Stimulated activated CD4-positive, alpha-beta T cell treated with anti-CD3 and anti-CD28 coated beads, Interleukin-4, amount 100 ng/mL, for 48 hours (primary cell): ENCODE results near the gene BANF2.
"Not testable (repeated sequence)": the region's sequence is repeated elsewhere in the genome, so short reads cannot be mapped to it uniquely, and the experiment has no call there.

Experiments used
- DNase-seq, 2 donors: peaks; one replicate each; pipeline ENCODE4 v3.0.0-alpha.2; 2020; ENCODE audit warnings: low read depth in 2 of 2

BANF2 gene

GRCh38 chr20:17699931-17700351 is at the start of gene BANF2:
Gene BANF2, plus strand, starts transcription at chr20:17699966. Its CDS starts 25,060 bp downstream, at chr20:17725026.
- no peak for DNase-seq

- no peak for DNase-seq
These were observed 49.3 kb upstream of the BANF2 start for GRCh38 chr20:17650301-17651128.

DNA sequence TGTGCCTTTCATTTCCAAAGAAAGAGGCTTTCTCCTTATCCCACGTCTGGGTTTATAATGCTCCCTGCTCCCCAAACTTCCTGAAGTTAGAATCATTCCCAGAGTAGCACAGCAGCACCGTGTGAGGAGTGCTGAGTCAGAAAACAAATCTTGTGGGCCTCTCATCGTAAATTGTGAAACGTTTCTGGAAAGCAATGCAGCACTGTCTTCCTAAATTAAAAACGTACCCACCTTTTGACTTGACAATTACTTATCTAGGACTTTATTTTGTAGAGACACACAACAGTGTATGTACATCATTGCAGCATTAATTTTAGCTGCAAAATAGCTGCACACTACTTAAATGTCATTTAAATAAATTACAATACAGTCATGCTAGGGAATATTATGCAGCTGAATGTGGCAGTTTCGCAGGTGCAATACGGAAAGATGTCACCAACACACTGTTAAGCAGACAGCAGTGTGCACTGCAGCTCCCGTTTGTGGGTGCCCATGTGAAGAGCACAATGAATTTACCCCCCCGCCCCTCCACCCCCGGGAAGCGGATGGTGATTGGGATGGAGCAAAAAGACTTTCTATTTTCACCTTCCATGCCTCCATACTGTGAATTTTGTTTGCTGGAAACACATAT is 48.5 kb upstream of the BANF2 start:
- no peak for DNase-seq

DNA sequence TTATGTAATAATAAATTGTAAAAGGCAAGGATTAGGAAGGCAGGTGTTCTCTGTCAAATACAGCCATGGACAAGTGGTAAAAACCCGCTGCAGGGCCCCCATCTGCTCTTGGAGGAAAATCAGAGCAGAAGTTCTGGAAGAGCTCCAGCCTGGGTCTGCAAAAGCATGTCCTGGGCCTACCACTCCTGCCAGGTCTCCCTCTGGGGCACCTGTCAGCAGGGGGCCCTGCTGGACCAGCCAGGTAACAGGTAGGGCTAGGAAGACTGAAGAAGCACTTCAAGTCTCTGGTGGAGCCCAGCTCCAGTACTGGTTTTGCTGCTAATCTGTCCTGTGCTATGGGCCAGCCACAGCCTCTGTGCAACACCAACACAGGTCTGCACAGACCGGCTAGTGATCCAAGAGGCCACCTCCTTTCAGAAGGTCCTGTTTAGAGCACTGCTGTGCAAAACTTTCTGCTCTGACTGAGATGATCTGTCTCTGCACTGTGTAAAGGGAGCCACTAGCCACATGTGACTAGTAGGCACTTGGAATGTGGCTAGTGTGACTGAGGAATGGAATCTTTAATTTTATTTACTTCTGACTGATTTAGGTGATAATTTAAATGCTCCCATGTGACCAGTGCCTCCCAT is 47.9 kb upstream of the BANF2 start:
- no peak for DNase-seq

GRCh38 chr20:17652411-17652810 is 47.4 kb upstream of the BANF2 start:
- no peak for DNase-seq

GRCh38 chr20:17653835-17654648 is 45.7 kb upstream of the BANF2 start:
- DNase-seq: no peak

DNA sequence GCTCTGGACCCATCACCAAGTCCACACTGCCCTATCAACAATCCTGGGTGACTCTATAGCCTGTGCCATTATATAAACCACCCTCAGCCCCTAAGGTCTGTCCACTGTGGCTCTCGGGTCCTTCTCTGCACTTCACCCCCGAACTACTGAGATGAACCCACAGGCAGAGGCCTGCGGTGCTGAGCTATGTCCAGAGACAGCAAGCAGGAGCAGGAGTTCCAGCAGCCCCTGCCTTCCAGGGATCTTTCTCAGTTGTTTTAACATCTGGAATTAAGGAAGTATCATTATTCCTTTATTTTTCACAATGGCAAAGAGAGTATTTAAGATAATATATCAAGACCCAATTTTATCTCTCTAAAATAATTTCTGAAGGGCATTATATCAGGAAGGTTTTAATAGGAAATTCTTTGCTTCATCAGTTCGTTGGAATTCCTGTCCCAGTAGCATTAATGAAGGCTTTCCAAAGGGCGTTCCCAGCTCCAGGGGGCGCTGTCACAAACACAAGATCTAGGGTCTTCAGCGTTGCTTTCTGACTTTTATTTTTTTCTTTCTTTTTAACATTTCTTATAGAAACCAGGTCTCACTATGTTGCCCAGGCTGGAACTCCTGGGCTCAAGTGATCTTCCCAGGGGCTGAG is 45.0 kb upstream of the BANF2 start:
- DNase-seq: no peak

- DNase-seq: no peak
These were observed 44.5 kb upstream of the BANF2 start for GRCh38 chr20:17655286-17655651.

DNA sequence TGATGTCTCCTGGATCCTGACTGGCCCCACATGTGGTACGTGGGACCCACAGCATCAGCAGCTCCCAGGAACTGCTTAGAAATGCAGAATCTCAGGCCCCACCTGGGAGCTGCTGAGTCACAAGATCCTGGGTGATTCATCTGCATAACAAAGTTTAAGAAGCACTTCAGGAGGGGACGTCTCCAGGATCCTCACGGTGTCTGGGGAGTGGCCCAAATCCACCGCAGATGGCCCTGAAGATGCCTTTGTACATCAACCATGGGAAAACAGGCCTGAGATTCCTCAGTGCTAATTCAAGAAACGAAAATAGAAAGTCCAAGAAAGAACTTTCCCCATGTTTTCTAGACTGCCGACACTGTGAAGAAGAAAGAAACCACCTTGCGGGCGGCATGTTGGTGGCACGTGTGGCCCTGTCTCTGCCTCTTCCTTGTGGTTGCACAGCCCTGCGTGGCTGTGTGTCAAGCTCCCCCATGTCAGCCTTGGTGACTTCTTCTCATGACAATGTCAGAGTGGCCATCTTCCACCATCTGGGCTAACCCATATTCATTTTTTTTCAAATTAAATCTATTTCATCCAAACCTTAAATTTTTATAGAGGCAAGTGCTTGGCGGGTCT is 43.8 kb upstream of the BANF2 start:
- no peak for DNase-seq

DNA sequence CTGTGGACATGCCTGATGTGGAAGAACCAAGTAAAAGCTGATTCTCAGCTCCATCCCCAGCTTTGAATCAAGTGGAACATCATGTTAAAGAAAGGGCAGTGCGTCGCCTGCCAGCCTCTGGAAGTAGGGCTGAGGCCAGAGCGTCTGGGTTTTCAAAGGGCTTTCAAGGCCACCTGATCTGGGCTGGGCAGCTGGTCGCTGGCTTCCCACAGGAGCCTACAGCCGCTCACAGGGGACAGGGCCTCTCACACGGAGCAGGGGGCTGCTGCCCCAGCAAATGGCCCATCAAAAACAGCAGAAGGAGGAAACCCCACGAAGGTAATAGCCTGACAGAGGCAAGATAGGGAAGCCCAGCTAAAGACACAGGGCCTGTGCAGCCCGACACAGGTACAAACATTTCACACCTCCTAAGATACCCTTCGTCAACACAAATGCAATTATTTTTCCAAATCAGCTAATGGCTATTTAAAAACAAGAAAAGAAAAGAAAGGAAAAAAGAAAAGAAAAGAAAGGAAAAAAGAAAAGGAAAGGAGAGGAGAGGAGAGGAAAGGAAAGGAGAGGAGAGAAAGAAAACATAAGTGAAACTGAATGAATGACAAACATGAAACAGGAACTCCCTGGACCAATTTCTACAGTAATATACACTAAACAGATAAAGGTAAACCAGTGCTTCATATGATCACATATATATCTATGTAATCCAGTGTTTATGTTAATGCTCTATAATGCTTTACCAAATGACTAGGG is 42.5 kb upstream of the BANF2 start:
- no peak for DNase-seq

DNA sequence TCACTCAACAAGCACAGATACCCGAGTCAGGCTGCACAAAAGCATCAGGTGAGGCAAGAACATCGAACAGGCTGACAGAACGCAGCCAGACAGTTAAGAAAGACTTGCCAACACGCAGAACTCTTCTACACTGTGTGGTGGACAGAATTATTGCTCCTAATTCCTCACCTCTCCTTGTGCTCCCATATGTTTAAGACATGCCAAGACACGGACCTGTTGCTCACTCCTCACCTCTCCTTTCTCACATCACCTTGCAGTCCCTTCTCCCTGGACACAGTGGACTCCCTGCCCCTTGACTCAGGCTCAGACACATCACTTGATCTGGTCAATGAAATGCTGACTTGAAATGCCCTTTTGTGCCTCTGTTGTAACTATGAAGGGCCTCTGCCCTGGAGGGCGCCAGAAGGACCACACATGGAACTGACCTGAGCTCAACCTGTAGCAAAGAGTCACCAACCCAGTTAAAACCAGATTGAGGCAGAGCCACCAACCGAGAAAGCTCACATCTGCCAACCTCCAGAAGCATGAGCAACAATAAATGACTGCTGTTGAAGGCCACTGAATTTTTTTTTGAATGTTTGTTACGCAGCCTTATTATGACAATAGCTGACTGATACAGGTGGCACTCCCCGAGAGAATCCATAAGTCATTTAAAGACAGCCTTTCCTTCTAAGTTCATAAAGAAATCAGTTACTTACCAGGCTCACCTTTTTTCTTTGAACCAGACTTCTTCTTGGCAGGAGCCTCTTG is 41.7 kb upstream of the BANF2 start:
- no peak for DNase-seq

DNA sequence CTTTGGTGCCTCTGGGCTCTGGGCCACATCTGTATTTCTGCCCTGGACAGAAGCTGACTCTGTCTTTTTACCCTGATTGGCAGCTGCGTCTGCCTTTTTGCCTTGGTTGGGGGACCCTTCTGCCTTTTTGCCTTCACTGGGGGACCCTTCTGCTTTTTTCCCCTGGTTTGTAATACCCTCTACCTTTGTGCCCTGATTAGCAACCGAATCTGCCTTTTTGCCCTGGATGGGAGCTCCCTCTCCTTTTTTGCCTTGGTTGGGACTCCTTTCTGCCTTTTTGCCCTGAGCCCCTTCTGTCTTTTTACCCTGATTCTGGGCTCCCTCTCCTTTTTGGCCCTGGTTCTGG is 41.1 kb upstream of the BANF2 start:
- no peak for DNase-seq

- not testable (repeated sequence) for DNase-seq
These were observed 40.4 kb upstream of the BANF2 start for GRCh38 chr20:17659344-17659743.

- no peak for DNase-seq
These were observed 40.0 kb upstream of the BANF2 start for GRCh38 chr20:17659801-17660200.

DNA sequence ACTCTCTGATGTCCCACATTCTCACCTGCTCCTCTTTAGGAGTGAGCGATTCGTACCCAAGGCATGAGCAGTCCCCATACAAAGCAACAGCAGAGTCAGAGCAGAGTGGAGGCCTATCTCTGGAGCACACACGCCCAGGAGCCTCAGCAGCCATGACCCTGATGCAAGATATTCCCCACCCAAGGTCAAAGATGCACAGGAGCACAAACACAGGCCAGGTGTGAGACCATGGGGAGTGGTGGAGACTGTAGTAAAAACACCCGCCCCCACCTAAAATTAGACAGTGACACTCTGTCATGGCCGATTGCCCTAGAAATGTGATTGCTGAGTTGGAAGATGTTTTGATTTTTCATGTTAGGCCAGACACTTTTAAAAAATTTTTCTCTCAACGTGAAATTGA is 39.1 kb upstream of the BANF2 start:
- DNase-seq: no peak

DNA sequence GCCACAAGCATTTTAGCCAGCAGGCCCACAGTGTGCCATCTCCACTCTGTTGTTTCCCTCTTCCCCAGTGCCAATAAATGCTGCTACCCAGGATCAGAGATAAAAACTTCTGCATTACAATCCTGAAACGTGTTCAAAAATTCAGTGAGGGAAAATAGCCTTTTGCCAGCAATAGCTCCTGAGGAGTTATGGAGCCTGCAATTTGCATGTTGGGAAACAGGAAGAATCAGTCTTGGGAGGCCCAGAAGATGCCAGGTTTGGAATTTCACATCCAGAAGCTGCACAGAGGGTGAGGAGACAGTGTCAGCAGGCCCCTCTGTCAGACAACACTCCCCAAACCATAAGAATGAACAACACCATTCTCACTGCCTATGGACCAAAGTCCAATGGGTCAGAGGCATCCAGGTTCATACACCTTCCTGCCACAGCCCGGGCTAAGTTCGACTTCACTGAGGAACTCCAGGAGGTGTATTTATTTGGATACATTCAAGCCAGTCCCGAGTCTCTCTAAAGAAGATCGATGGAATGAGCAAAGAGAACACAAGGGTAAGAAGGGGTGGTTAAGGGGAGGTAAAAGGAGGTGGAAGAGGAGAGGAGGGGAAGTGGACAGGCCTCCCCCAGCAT is 38.5 kb upstream of the BANF2 start:
- DNase-seq: no peak

DNA sequence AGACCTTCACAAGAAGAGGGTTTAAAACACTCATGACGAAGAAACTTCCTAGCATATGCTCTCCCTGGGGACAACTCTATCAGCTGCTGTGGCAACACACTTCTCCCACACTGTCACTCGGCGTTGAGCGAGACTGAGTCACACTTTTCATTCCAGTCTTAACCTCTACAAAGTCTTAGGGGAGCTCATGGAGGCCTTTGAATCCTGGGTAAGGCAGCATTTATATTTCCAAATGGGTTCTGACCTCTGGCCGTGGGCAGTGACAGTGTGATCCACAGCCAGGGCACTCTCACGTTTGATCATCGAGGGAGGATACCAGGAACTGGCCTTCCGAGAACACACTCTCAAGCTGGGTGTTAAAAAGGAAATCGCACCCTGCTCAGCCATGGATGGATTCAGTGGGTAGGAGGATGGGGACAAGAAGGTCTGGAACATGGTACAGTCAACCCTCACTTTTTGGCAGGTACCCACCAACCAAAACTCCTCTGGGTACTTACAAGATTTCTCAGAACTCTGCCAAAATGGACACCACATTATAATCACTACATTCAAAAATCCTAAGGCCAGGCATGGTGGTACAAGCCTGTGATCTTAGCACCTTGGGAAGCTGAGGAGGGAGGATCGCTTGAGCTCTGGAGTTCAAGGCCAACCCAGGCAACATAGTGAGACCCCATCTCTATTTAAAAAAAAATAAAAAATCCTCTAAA is 37.3 kb upstream of the BANF2 start:
- DNase-seq: no peak

- no peak for DNase-seq
These were observed 36.7 kb upstream of the BANF2 start for GRCh38 chr20:17663040-17663399.

GRCh38 chr20:17663486-17663885 is 36.3 kb upstream of the BANF2 start:
- no peak for DNase-seq
